IPS-18c (cell line): ENCODE results near the gene PCDHGA7.
"Not testable (repeated sequence)": the region's sequence is repeated elsewhere in the genome, so short reads cannot be mapped to it uniquely, and the experiment has no call there.

Source experiments
- H3K4me3 ChIP-seq: 2 replicates; pipeline ENCODE4 v1.7.0; 2013; ENCODE audit warnings: low read depth, mild to moderate bottlenecking, low read length, moderate library complexity; ENCODE audit not compliant: insufficient read depth
- H3K9me3 ChIP-seq: one replicate; pipeline ENCODE4 v1.6.1; 2013; ENCODE audit warnings: mild to moderate bottlenecking, low read length, moderate library complexity; ENCODE audit not compliant: control insufficient read depth, insufficient read depth

Gene PCDHGA7

GRCh38 chr5:141360685-141361084 is 21.9 kb upstream of the PCDHGA7 start:
- peaks cover 28% of the 10 kb centered on the region for H3K9me3 ChIP-seq
- H3K4me3 ChIP-seq = no peak overlapping the region; the same call in 1 of the 2 replicates

- H3K9me3 ChIP-seq = peaks cover 23% of the 10 kb centered on the region
- no peak overlapping the region for H3K4me3 ChIP-seq
Measured at GRCh38 chr5:141362719-141363118, 19.8 kb upstream of the PCDHGA7 start.

GRCh38 chr5:141363952-141364660 is 18.4 kb upstream of the PCDHGA7 start, which contains the start of gene PCDHGA5:
Gene PCDHGA5, plus strand, starts transcription at chr5:141364162. Its CDS starts 169 bp downstream, at chr5:141364331.
- Histone ChIP-seq H3K4me3 (0 out of 2 replicates have a peak within 1 kb of the TSS, but pooled peaks have one; percentile 9), H3K9me3 (peaks cover 23% of the 10 kb centered on the region)

- Histone ChIP-seq H3K4me3 (no peak overlapping the region), H3K9me3 (peaks cover 16% of the 10 kb centered on the region)
Measured at GRCh38 chr5:141366016-141366896, 16.3 kb upstream of the PCDHGA7 start.

- H3K9me3 ChIP-seq = peaks cover 16% of the 10 kb centered on the region
- no peak within 1 kb of the TSS for H3K4me3 ChIP-seq
Measured at GRCh38 chr5:141369994-141370848, 12.3 kb upstream of the PCDHGA7 start, which contains the start of gene PCDHGB3. Gene PCDHGB3, plus strand, starts transcription at chr5:141370242. Its CDS starts 153 bp downstream, at chr5:141370395.

- Histone ChIP-seq H3K9me3 (peaks cover 17% of the 10 kb centered on the region), H3K4me3 (no peak overlapping the region)
Measured at GRCh38 chr5:141371572-141372475, 10.7 kb upstream of the PCDHGA7 start.

GRCh38 chr5:141373673-141374317 is 8.7 kb upstream of the PCDHGA7 start, which contains the start of gene PCDHGA6:
Gene PCDHGA6, plus strand, starts transcription at chr5:141373891. Its CDS starts 193 bp downstream, at chr5:141374084.
- Histone ChIP-seq H3K4me3 (no peak within 1 kb of the TSS; the same call in 1 of the 2 replicates), H3K9me3 (peaks cover 17% of the 10 kb centered on the region)

GRCh38 chr5:141374627-141375026 is 7.9 kb upstream of the PCDHGA7 start:
- Histone ChIP-seq H3K9me3 (peaks cover 17% of the 10 kb centered on the region), H3K4me3 (no peak overlapping the region; the same call in 1 of the 2 replicates)

- peaks cover 20% of the 10 kb centered on the region for H3K9me3 ChIP-seq
- not testable (repeated sequence) for H3K4me3 ChIP-seq
Measured at GRCh38 chr5:141375444-141376155, 6.9 kb upstream of the PCDHGA7 start.

GRCh38 chr5:141383345-141383744 is 803 bp downstream of the PCDHGA7 start:
- Histone ChIP-seq H3K4me3 (no peak overlapping the region), H3K9me3 (peaks cover 13% of the 10 kb centered on the region)

GRCh38 chr5:141384471-141385267 is 2.1 kb downstream of the PCDHGA7 start:
- H3K9me3 ChIP-seq = peaks cover 22% of the 10 kb centered on the region
- no peak overlapping the region for H3K4me3 ChIP-seq

- peaks cover 19% of the 10 kb centered on the region for H3K9me3 ChIP-seq
- not testable (repeated sequence) for H3K4me3 ChIP-seq
Measured at GRCh38 chr5:141387557-141388311, 5.2 kb downstream of the PCDHGA7 start, which contains the start of gene PCDHGB4. Gene PCDHGB4, plus strand, starts transcription at chr5:141387698. Its CDS starts 187 bp downstream, at chr5:141387885.

- H3K9me3 ChIP-seq = peaks cover 24% of the 10 kb centered on the region
- H3K4me3 ChIP-seq = peak overlapping the region; percentile 20; the same call in 1 of the 2 replicates
Measured at GRCh38 chr5:141388661-141389060, 6.1 kb downstream of the PCDHGA7 start.
